HepG2 (cell line): ENCODE results near the gene VSTM1. TPM values are rescaled to one million over a fixed set of nuclear protein-coding genes. Genes with fewer than 3 reads are reported as not detected.

Source experiments
- ADNP ChIP-seq: sonication (generic); formaldehyde crosslinking; IDR thresholded peaks from 2 replicates; pipeline ENCODE4 v1.4.0; 2020; ENCODE audit warnings: missing genetic modification reagents
- ARID2 ChIP-seq: sonication (generic); formaldehyde crosslinking; IDR thresholded peaks from 2 replicates; pipeline ENCODE4 v1.8.1; 2022; ENCODE audit warnings: mild to moderate bottlenecking, missing genetic modification reagents, borderline replicate concordance
- CEBPG ChIP-seq: IDR thresholded peaks from 2 replicates; pipeline ENCODE4 v1.6.1; 2016
- E2F2 ChIP-seq: sonication (generic); formaldehyde crosslinking; IDR thresholded peaks from 2 replicates; pipeline ENCODE4 v1.4.0; 2020; ENCODE audit warnings: missing genetic modification reagents, borderline replicate concordance
- E2F5 ChIP-seq: sonication (generic); formaldehyde crosslinking; conservative IDR thresholded peaks from 2 replicates; pipeline ENCODE4 v1.4.0; 2020; ENCODE audit warnings: missing genetic modification reagents
- ERF ChIP-seq: IDR thresholded peaks from 2 replicates; pipeline ENCODE4 v1.6.1; 2018; ENCODE audit warnings: missing biosample characterization, missing genetic modification reagents
- HIVEP1 ChIP-seq: sonication (generic); formaldehyde crosslinking; IDR thresholded peaks from 2 replicates; pipeline ENCODE4 v1.4.0; 2020; ENCODE audit warnings: mild to moderate bottlenecking, missing genetic modification reagents
- MAX ChIP-seq: IDR thresholded peaks from 2 replicates; pipeline ENCODE4 v1.6.1; 2012; ENCODE audit warnings: inconsistent platforms
- MXI1 ChIP-seq: IDR thresholded peaks from 3 replicates; pipeline ENCODE4 v1.6.1; 2012; ENCODE audit warnings: low read depth, low read length, inconsistent platforms, borderline replicate concordance
- NFYC ChIP-seq: IDR thresholded peaks from 2 replicates; pipeline ENCODE4 v1.6.1; 2016; ENCODE audit warnings: missing genetic modification reagents, missing compliant biosample characterization
- RXRB ChIP-seq: IDR thresholded peaks from 2 replicates; pipeline ENCODE4 v1.6.1; 2016; ENCODE audit warnings: borderline replicate concordance, missing genetic modification reagents, missing compliant biosample characterization
- SALL1 ChIP-seq: sonication (generic); formaldehyde crosslinking; IDR thresholded peaks from 2 replicates; pipeline ENCODE4 v1.8.0; 2022; ENCODE audit warnings: mild to moderate bottlenecking, missing genetic modification reagents
- SALL2 ChIP-seq: sonication (generic); formaldehyde crosslinking; IDR thresholded peaks from 2 replicates; pipeline ENCODE4 v1.8.1; 2023; ENCODE audit warnings: mild to moderate bottlenecking, missing genetic modification reagents, inconsistent platforms
- SIN3A ChIP-seq: IDR thresholded peaks from 2 replicates; pipeline ENCODE4 v1.6.1; 2011; ENCODE audit warnings: low read depth, mild to moderate bottlenecking, control low read depth, low read length, borderline replicate concordance
- SP4 ChIP-seq: sonication (generic); formaldehyde crosslinking; IDR thresholded peaks from 2 replicates; pipeline ENCODE4 v1.8.1; 2023; ENCODE audit warnings: mild to moderate bottlenecking, missing genetic modification reagents
- SP5 ChIP-seq: IDR thresholded peaks from 2 replicates; pipeline ENCODE4 v1.6.1; 2016; ENCODE audit warnings: low read depth, borderline replicate concordance
- SPEN ChIP-seq: sonication (generic); formaldehyde crosslinking; IDR thresholded peaks from 2 replicates; pipeline ENCODE4 v1.5.1; 2020; ENCODE audit warnings: low read depth, mild to moderate bottlenecking, missing genetic modification reagents
- STAT5B ChIP-seq: sonication (generic); formaldehyde crosslinking; IDR thresholded peaks from 2 replicates; pipeline ENCODE4 v1.4.0; 2020; ENCODE audit warnings: missing genetic modification reagents
- SUZ12 ChIP-seq: fragments of 150-350 bp; IDR thresholded peaks from 2 replicates; pipeline ENCODE4 v1.6.1; 2014; ENCODE audit warnings: low read depth, low read length
- ZBTB3 ChIP-seq: sonication (generic); formaldehyde crosslinking; IDR thresholded peaks from 2 replicates; pipeline ENCODE4 v1.4.0; 2020; ENCODE audit warnings: low read depth, mild to moderate bottlenecking, moderate library complexity, missing genetic modification reagents, borderline replicate concordance
- ZBTB42 ChIP-seq: sonication (generic); formaldehyde crosslinking; IDR thresholded peaks from 2 replicates; pipeline ENCODE4 v1.5.0; 2020; ENCODE audit warnings: mild to moderate bottlenecking, missing genetic modification reagents
- ZNF230 ChIP-seq: sonication (generic); formaldehyde crosslinking; IDR thresholded peaks from 2 replicates; pipeline ENCODE4 v1.4.0; 2020; ENCODE audit warnings: mild to moderate bottlenecking, missing genetic modification reagents
- ZNF510 ChIP-seq: sonication (generic); formaldehyde crosslinking; IDR thresholded peaks from 2 replicates; pipeline ENCODE4 v1.4.0; 2020; ENCODE audit warnings: low read depth, mild to moderate bottlenecking, missing genetic modification reagents
- ZNF629 ChIP-seq: sonication (generic); formaldehyde crosslinking; conservative IDR thresholded peaks from 2 replicates; pipeline ENCODE4 v1.5.0; 2020; ENCODE audit warnings: missing genetic modification reagents
- ZNF710 ChIP-seq: sonication (generic); formaldehyde crosslinking; IDR thresholded peaks from 2 replicates; pipeline ENCODE4 v1.5.0; 2020; ENCODE audit warnings: mild to moderate bottlenecking, missing genetic modification reagents, borderline replicate concordance
- ZNF891 ChIP-seq: sonication (generic); formaldehyde crosslinking; IDR thresholded peaks from 2 replicates; pipeline ENCODE4 v1.5.0; 2020; ENCODE audit warnings: mild to moderate bottlenecking, missing genetic modification reagents
- ZSCAN25 ChIP-seq: sonication (generic); formaldehyde crosslinking; IDR thresholded peaks from 2 replicates; pipeline ENCODE4 v1.8.0; 2022; ENCODE audit warnings: mild to moderate bottlenecking, missing genetic modification reagents
- polyA plus RNA-seq, 8 experiments: library from polyadenylated mRNA; depleted of rRNA in 3 of 8; stranded (reverse) in 7 of 8; unstranded in 1 of 8; fragments of >200 nt; fragmentation: Illumina TruSeq in 4 of 8; extraction: Trizol in 4 of 8; gene quantifications; 2 replicates each; pipeline versions ENCODE4 v1.2.1 to v1.2.3, GENCODE V29; 2011 to 2016; ENCODE audit warnings: low read depth in 4 of 8, missing spikeins in 1 of 8, mixed read lengths in 1 of 8; ENCODE audit not compliant: insufficient read depth in 1 of 8
- total RNA-seq, 5 experiments: library from RNA; depleted of rRNA; stranded (reverse); fragments of >200 nt; fragmentation: Illumina TruSeq; extraction: Trizol; gene quantifications; 2 replicates each; pipeline ENCODE4 v1.2.3, GENCODE V29; 2016; ENCODE audit warnings: low read depth in 1 of 5

Gene VSTM1
- total and polyA plus RNA-seq, 2 of the 13 experiments (the other 11 are each of a cell fraction or from before 2014, with no cell fraction given): not detected

GRCh38 chr19:54102421-54103169 is 38.9 kb upstream of the VSTM1 start, which contains the start of gene NDUFA3 (continued):
- TF ChIP-seq ZNF891 (CRISPR knock-in tag) (peak; percentile 91; the same call in 1 of the 2 replicates), ZBTB3 (CRISPR knock-in tag) (peak; percentile 65; the same call in 1 of the 2 replicates), ZBTB42 (CRISPR knock-in tag) (no peak), SP5 (CRISPR knock-in tag) (no peak), MAX (0 out of 2 replicates have a peak, but pooled peaks have one; percentile 58), SPEN (CRISPR knock-in tag) (peak; percentile 83; the same call in 1 of the 2 replicates), ZNF510 (0 out of 2 replicates have a peak, but pooled peaks have one; percentile 38), SP4 (peak; percentile 40; the same call in 1 of the 2 replicates), ZNF629 (CRISPR knock-in tag) (peak; percentile 100), STAT5B (no peak), SIN3A (peak; percentile 83; the same call in 1 of the 2 replicates), SALL2 (CRISPR knock-in tag) (peak; percentile 76; the same call in 1 of the 2 replicates), ADNP (CRISPR knock-in tag) (peak; percentile 98), ERF (CRISPR knock-in tag) (peak; percentile 84), ZSCAN25 (CRISPR knock-in tag) (peak; percentile 70; the same call in 1 of the 2 replicates), NFYC (CRISPR knock-in tag) (peak; percentile 68), E2F5 (peak; percentile 53; the same call in 1 of the 2 replicates), RXRB (CRISPR knock-in tag) (peak; percentile 57; the same call in 1 of the 2 replicates), MXI1 (peak; percentile 72; the same call in 1 of the 3 replicates), ZNF230 (0 out of 2 replicates have a peak, but pooled peaks have one; percentile 69), SUZ12 (peak; percentile 90), HIVEP1 (peak; percentile 80), E2F2 (peak; percentile 13; the same call in 1 of the 2 replicates), ZNF710 (CRISPR knock-in tag) (peak; percentile 83; the same call in 1 of the 2 replicates), ARID2 (CRISPR knock-in tag) (no peak), SALL1 (peak; percentile 49), CEBPG (CRISPR knock-in tag) (peak; percentile 43; the same call in 1 of the 2 replicates)
